ENCODE measurements around the gene NR2E1. TPM values are rescaled to one million over a fixed set of nuclear protein-coding genes. Genes with fewer than 3 reads are reported as not detected.

Gene NR2E1
- total RNA-seq, 2 donors from 2014 or later, result not detected

- peaks cover 13% of the 10 kb centered on the region for H3K4me1 Mint-ChIP-seq
- DNase-seq, result no peak
- no peak for TF ChIP-seq CTCF (conservative IDR thresholded peaks at IDR 0.05)
- WGBS, 2 experiments (ENCODE audit: insufficient coverage in 1 of 2, insufficient read length in 1 of 2), result 91 to 95% methylated on average over 6 to 8 of the region's 8 CpGs
- Histone ChIP-seq H3K9ac (ENCODE audit: extremely low read depth, low read length, poor library complexity, severe bottlenecking) (no peak overlapping the region), H3K27me3 (ENCODE audit: control insufficient read depth, insufficient read depth, low read length, poor library complexity, severe bottlenecking) (no peaks in the 10 kb centered on the region), H3K9me3 (ENCODE audit: control insufficient read depth, low read length) (no peaks in the 10 kb centered on the region), H3K4me1 (ENCODE audit: control insufficient read depth, insufficient read depth, low read length) (no peaks in the 10 kb centered on the region), H3K4me3 (ENCODE audit: low read length) (no peak overlapping the region), H3K36me3 (ENCODE audit: control insufficient read depth, insufficient read depth, low read length) (peaks cover 4% of the 10 kb centered on the region), H3K27ac (ENCODE audit: low read depth, low read length) (no peak overlapping the region)
- H3K36me3 Mint-ChIP-seq (ENCODE audit: low read depth), result peaks cover 8% of the 10 kb centered on the region
- no peaks in the 10 kb centered on the region for H3K9me3 Mint-ChIP-seq
- H3K27me3 Mint-ChIP-seq (ENCODE audit: insufficient read depth), result no peaks in the 10 kb centered on the region
- H3K27ac Mint-ChIP-seq, result no peak overlapping the region
- H3K4me3 Mint-ChIP-seq, result no peak overlapping the region
Measured at GRCh38 chr6:108228416-108228815, 62.6 kb downstream of the NR2E1 start.

- Mint-ChIP-seq H3K4me3 (no peak overlapping the region), H3K27me3 (ENCODE audit: insufficient read depth) (peaks cover 3% of the 10 kb centered on the region), H3K27ac (no peak overlapping the region), H3K9me3 (no peaks in the 10 kb centered on the region), H3K36me3 (ENCODE audit: low read depth) (peaks cover 31% of the 10 kb centered on the region), H3K4me1 (no peaks in the 10 kb centered on the region)
- WGBS, 2 experiments (ENCODE audit: insufficient coverage in 1 of 2, insufficient read length in 1 of 2), result 96 to 100% methylated on average over 3 to 4 of the region's 4 CpGs
- H3K27ac ChIP-seq (ENCODE audit: low read depth, low read length), result no peak overlapping the region
- H3K4me3 ChIP-seq (ENCODE audit: low read length), result no peak overlapping the region
- H3K9ac ChIP-seq (ENCODE audit: extremely low read depth, low read length, poor library complexity, severe bottlenecking), result no peak overlapping the region
- H3K27me3 ChIP-seq (ENCODE audit: control insufficient read depth, insufficient read depth, low read length, poor library complexity, severe bottlenecking), result no peaks in the 10 kb centered on the region
- DNase-seq, result no peak
- no peaks in the 10 kb centered on the region for H3K9me3 ChIP-seq (ENCODE audit: control insufficient read depth, low read length)
- no peaks in the 10 kb centered on the region for H3K4me1 ChIP-seq (ENCODE audit: control insufficient read depth, insufficient read depth, low read length)
- no peak for TF ChIP-seq CTCF (conservative IDR thresholded peaks at IDR 0.05)
- peaks cover 31% of the 10 kb centered on the region for H3K36me3 ChIP-seq (ENCODE audit: control insufficient read depth, insufficient read depth, low read length)
Measured at GRCh38 chr6:108235127-108235526, 69.3 kb downstream of the NR2E1 start.

- H3K27ac ChIP-seq (ENCODE audit: low read depth, low read length), result no peak overlapping the region
- H3K9me3 ChIP-seq (ENCODE audit: control insufficient read depth, low read length), result no peaks in the 10 kb centered on the region
- no peak overlapping the region for H3K4me3 ChIP-seq (ENCODE audit: low read length)
- no peaks in the 10 kb centered on the region for H3K4me1 ChIP-seq (ENCODE audit: control insufficient read depth, insufficient read depth, low read length)
- WGBS, 2 experiments (ENCODE audit: insufficient coverage in 1 of 2, insufficient read length in 1 of 2), result 64 to 100% methylated on average over 1 to 2 of the region's 2 CpGs
- peaks cover 2% of the 10 kb centered on the region for H3K9me3 Mint-ChIP-seq
- peaks cover 37% of the 10 kb centered on the region for H3K36me3 ChIP-seq (ENCODE audit: control insufficient read depth, insufficient read depth, low read length)
- no peak overlapping the region for H3K9ac ChIP-seq (ENCODE audit: extremely low read depth, low read length, poor library complexity, severe bottlenecking)
- H3K27me3 Mint-ChIP-seq (ENCODE audit: insufficient read depth), result peaks cover 13% of the 10 kb centered on the region
- H3K27ac Mint-ChIP-seq, result no peak overlapping the region
- peaks cover 34% of the 10 kb centered on the region for H3K36me3 Mint-ChIP-seq (ENCODE audit: low read depth)
- peaks cover 8% of the 10 kb centered on the region for H3K4me1 Mint-ChIP-seq
- no peak overlapping the region for H3K4me3 Mint-ChIP-seq
- TF ChIP-seq CTCF (conservative IDR thresholded peaks at IDR 0.05), result no peak
- DNase-seq, result no peak
- H3K27me3 ChIP-seq (ENCODE audit: control insufficient read depth, insufficient read depth, low read length, poor library complexity, severe bottlenecking), result no peaks in the 10 kb centered on the region
Measured at GRCh38 chr6:108236791-108237190, 71.0 kb downstream of the NR2E1 start.
